ENCODE results near the gene AKR1C8. TPM values are rescaled to one million over a fixed set of nuclear protein-coding genes. Genes with fewer than 3 reads are reported as not detected.

Gene AKR1C8
- total RNA-seq, 1 donor from 2014 or later, result not detected

DNA sequence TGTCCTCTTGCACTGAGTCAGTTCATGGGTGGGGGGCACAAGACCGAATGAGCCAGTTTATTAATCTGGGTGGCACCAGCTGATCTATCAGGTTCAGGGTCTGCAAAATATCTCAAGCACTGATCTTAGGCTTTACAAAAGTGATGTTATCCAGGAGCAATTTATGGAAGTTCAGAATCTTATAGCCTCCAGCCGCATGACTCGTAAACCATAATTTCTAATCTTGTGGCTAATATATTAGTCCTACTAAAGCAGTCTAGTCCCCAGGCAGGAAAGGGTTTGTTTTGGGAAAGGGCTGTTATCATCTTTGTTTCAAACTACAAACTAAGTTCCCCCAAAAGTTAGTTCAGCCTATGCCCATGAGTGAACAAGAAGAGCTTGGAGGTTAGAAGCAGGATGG is 33.9 kb downstream of the AKR1C8 start:
- Mint-ChIP-seq H3K4me1 (ENCODE audit: unreplicated experiment) (no peaks in the 10 kb centered on the region), H3K4me3 (ENCODE audit: unreplicated experiment) (no peak overlapping the region), H3K36me3 (ENCODE audit: unreplicated experiment) (no peaks in the 10 kb centered on the region), H3K27me3 (ENCODE audit: unreplicated experiment) (no peaks in the 10 kb centered on the region), H3K9me3 (ENCODE audit: unreplicated experiment) (peaks cover 15% of the 10 kb centered on the region), H3K27ac (ENCODE audit: unreplicated experiment) (no peak overlapping the region)
- TF ChIP-seq, protein P1, sequence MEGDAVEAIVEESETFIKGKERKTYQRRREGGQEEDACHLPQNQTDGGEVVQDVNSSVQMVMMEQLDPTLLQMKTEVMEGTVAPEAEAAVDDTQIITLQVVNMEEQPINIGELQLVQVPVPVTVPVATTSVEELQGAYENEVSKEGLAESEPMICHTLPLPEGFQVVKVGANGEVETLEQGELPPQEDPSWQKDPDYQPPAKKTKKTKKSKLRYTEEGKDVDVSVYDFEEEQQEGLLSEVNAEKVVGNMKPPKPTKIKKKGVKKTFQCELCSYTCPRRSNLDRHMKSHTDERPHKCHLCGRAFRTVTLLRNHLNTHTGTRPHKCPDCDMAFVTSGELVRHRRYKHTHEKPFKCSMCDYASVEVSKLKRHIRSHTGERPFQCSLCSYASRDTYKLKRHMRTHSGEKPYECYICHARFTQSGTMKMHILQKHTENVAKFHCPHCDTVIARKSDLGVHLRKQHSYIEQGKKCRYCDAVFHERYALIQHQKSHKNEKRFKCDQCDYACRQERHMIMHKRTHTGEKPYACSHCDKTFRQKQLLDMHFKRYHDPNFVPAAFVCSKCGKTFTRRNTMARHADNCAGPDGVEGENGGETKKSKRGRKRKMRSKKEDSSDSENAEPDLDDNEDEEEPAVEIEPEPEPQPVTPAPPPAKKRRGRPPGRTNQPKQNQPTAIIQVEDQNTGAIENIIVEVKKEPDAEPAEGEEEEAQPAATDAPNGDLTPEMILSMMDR (IDR thresholded peaks at IDR 0.05), result no peak
- no peak for DNase-seq (ENCODE audit: extremely low spot score, unreplicated experiment)

DNA sequence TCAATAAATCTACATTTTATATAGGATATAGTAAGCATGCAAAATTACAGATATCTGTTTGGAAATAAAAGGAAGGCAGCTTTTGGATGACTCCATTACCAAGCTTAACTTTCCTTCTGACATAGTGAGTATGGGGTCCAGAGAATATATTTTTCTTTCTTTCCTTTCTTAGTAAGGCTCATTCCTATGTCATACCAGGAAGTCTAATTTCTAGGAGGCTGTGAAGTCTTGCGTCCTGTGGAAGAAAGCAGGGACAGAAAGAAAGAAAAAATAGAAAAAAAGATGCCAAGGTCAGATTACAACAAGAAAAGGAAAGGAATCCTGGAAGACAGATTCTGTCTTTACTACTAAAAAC is 36.3 kb downstream of the AKR1C8 start:
- TF ChIP-seq, protein P1 (IDR thresholded peaks at IDR 0.05), result no peak
- no peaks in the 10 kb centered on the region for H3K4me1 Mint-ChIP-seq (ENCODE audit: unreplicated experiment)
- peaks cover 15% of the 10 kb centered on the region for H3K9me3 Mint-ChIP-seq (ENCODE audit: unreplicated experiment)
- H3K27ac Mint-ChIP-seq (ENCODE audit: unreplicated experiment), result no peak overlapping the region
- DNase-seq (ENCODE audit: extremely low spot score, unreplicated experiment), result no peak
- H3K36me3 Mint-ChIP-seq (ENCODE audit: unreplicated experiment), result no peaks in the 10 kb centered on the region
- H3K27me3 Mint-ChIP-seq (ENCODE audit: unreplicated experiment), result no peaks in the 10 kb centered on the region
- H3K4me3 Mint-ChIP-seq (ENCODE audit: unreplicated experiment), result no peak overlapping the region

DNA sequence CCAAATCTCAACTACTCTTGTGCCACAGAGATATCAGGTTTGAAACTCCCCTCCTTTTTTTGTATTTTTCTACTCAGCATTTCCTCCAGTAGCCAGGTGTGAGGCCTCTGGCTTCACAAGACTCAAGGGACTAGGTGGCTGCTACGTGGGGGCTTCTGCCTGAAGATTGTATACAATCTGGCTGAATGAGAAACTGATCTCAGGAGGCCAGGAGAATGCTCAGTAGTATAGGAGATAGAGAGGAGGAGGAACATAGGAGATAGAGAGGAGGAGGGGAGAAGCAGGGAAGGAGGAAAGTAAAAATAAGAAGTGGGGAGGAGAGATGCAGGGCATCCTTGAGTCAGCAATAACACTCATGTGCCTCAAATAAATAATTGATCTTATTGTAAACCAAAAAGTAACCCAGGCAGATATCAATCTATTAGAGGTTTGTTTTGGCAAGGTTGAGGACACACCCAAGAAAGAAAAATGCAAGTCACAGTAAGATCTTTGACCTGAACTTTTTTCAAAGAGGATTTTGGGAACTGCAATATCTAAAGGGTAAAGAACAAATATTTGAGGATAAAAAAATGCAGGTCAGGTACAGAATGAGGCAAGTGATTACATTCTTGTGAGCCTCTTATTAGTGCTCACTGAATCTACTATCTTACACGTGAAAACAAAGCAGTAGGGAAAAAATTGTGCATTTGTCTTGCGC is 36.8 kb downstream of the AKR1C8 start:
- peaks cover 17% of the 10 kb centered on the region for H3K9me3 Mint-ChIP-seq (ENCODE audit: unreplicated experiment)
- H3K27ac Mint-ChIP-seq (ENCODE audit: unreplicated experiment), result no peak overlapping the region
- TF ChIP-seq, protein P1 (IDR thresholded peaks at IDR 0.05), result no peak
- H3K4me1 Mint-ChIP-seq (ENCODE audit: unreplicated experiment), result no peaks in the 10 kb centered on the region
- no peak for DNase-seq (ENCODE audit: extremely low spot score, unreplicated experiment)
- H3K4me3 Mint-ChIP-seq (ENCODE audit: unreplicated experiment), result no peak overlapping the region
- H3K27me3 Mint-ChIP-seq (ENCODE audit: unreplicated experiment), result no peaks in the 10 kb centered on the region
- H3K36me3 Mint-ChIP-seq (ENCODE audit: unreplicated experiment), result no peaks in the 10 kb centered on the region

DNA sequence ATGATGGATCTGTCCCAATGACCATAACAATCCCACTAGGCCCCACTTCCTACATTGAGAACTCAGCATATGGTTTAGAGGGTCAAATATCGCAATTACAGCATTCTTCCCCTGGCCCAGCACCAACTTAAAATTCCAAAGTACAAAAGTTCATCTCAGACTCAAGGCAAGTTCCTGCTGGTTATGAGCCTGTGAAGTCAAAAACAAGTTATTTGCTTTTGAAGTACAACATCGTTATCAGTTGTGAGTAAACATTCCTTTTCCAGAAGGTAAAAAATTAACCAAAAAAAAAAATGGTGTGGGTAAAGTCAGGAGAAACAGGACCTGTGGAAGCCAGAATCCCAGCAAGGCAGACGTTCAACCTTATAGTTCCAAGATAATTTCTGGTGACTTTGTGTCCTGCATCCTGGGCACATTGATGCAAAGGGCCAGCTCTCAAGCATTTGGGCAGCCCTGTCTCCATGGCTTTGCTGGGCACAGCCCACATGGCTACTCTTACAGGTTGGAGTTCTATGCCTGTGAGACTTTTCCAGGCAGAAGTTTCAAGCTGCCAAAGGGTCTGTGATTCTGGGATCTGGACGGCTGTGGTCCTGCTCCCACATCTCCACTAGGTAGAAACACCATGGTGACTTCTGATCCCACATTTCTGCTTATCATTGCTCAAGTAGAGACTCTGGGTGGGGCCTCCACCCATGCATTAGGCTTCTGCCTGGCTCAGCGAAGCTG is 37.5 kb downstream of the AKR1C8 start:
- Mint-ChIP-seq H3K27me3 (ENCODE audit: unreplicated experiment) (no peaks in the 10 kb centered on the region), H3K36me3 (ENCODE audit: unreplicated experiment) (no peaks in the 10 kb centered on the region), H3K27ac (ENCODE audit: unreplicated experiment) (no peak overlapping the region), H3K4me3 (ENCODE audit: unreplicated experiment) (no peak overlapping the region), H3K9me3 (ENCODE audit: unreplicated experiment) (peaks cover 20% of the 10 kb centered on the region), H3K4me1 (ENCODE audit: unreplicated experiment) (no peaks in the 10 kb centered on the region)
- TF ChIP-seq, protein P1 (IDR thresholded peaks at IDR 0.05), result no peak
- no peak for DNase-seq (ENCODE audit: extremely low spot score, unreplicated experiment)

DNA sequence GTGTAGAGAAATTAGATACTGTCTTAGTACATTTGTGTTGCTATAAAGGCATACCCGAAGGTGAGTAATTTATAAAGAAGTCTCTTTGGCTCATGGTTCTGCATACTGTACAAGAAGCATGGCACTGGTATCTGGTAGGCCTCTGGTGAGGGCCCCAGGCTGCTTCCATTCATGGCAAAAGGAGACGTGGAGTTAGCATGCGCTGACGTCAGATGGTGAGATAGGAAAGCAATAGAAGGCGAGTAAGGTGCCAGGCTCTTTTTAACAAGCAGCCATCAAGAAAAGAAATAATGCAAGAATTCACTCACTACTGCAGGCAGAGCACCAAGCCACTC is 38.1 kb downstream of the AKR1C8 start:
- H3K27me3 Mint-ChIP-seq (ENCODE audit: unreplicated experiment), result no peaks in the 10 kb centered on the region
- H3K4me3 Mint-ChIP-seq (ENCODE audit: unreplicated experiment), result no peak overlapping the region
- H3K9me3 Mint-ChIP-seq (ENCODE audit: unreplicated experiment), result peaks cover 22% of the 10 kb centered on the region

More for the DNA sequence above, 38.1 kb downstream of the AKR1C8 start:
- TF ChIP-seq, protein P1 (IDR thresholded peaks at IDR 0.05), result no peak
- no peak for DNase-seq (ENCODE audit: extremely low spot score, unreplicated experiment)
- Mint-ChIP-seq H3K27ac (ENCODE audit: unreplicated experiment) (no peak overlapping the region), H3K36me3 (ENCODE audit: unreplicated experiment) (no peaks in the 10 kb centered on the region), H3K4me1 (ENCODE audit: unreplicated experiment) (no peaks in the 10 kb centered on the region)

Data from osteocyte (in vitro differentiated cells).